Esophagus muscularis mucosa (tissue), 4 donors: Measurements from ENCODE around the gene DLGAP4.

Experiments
- CTCF ChIP-seq, 3 experiments: fragments of 200-600 bp in 2 of 3; fragments of 450-650 bp in 1 of 3; sonication (generic) in 2 of 3; IDR thresholded peaks; one replicate each; pipeline ENCODE4 v1.5.1; 2017 to 2019; ENCODE audit warnings: antibody characterized with exemption in 3 of 3, mild to moderate bottlenecking in 2 of 3, moderate library complexity in 1 of 3
- EP300 ChIP-seq: sonication (generic); formaldehyde crosslinking; IDR thresholded peaks from one replicate; pipeline ENCODE4 v1.6.1; 2017; ENCODE audit warnings: antibody characterized with exemption
- POLR2AphosphoS5 ChIP-seq, 2 donors: sonication (generic); formaldehyde crosslinking; IDR thresholded peaks; one replicate each; pipeline ENCODE4 v1.6.1; 2017; ENCODE audit warnings: antibody characterized with exemption in 2 of 2

GRCh38 chr20:36526521-36527011 lies 220.4 kb downstream of the DLGAP4 start:
- TF ChIP-seq EP300 (no peak), POLR2AphosphoS5 (IDR thresholded peaks at IDR 0.05) (no peak), CTCF (IDR thresholded peaks at IDR 0.05) (no peak)
